ENCODE data around the gene SGK1. TPM values are rescaled to one million over a fixed set of nuclear protein-coding genes. Genes with fewer than 3 reads are reported as not detected.

SGK1 gene
- total RNA-seq, 1 experiment from 2014 or later = 47.5 TPM

GRCh38 chr6:134171517-134171916 lies 146.4 kb downstream of the SGK1 start:
- DNase-seq (ENCODE audit: low spot score) = no peak

- DNase-seq (ENCODE audit: low spot score) = no peak
Measured at GRCh38 chr6:134170844-134171243, 147.1 kb downstream of the SGK1 start.

DNA sequence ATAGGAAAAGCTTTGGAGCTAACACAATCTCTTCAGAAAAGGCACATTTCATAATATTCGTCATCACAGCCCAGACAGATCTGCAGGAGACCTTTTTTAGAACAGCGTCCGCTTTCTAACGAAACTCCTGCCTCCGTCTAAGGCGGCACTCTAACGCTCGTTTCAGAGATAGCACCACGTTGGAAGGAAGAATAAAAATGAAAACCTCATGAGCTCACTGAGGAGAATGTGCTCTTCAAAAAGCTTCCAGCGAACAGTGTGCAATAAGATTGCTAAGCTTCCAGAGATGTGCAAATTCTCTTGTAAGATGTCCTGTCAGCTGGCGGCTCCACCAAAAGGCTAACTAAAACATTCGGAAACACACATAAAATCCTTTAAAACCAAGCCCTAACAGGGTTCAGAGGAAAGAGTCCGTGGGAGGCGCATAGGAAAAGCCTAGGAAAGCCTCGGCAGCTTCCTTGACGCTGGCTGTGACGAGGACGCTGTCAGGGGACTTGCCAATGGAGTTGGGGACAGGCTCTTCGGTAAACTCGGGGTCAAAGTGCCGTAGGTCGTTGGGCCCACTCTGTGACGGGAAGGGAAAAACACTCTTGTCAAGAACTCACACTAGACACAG lies 147.9 kb downstream of the SGK1 start:
- DNase-seq (ENCODE audit: low spot score) = no peak

GRCh38 chr6:134168590-134169208 lies 149.2 kb downstream of the SGK1 start:
- no peak for DNase-seq (ENCODE audit: low spot score)

DNA sequence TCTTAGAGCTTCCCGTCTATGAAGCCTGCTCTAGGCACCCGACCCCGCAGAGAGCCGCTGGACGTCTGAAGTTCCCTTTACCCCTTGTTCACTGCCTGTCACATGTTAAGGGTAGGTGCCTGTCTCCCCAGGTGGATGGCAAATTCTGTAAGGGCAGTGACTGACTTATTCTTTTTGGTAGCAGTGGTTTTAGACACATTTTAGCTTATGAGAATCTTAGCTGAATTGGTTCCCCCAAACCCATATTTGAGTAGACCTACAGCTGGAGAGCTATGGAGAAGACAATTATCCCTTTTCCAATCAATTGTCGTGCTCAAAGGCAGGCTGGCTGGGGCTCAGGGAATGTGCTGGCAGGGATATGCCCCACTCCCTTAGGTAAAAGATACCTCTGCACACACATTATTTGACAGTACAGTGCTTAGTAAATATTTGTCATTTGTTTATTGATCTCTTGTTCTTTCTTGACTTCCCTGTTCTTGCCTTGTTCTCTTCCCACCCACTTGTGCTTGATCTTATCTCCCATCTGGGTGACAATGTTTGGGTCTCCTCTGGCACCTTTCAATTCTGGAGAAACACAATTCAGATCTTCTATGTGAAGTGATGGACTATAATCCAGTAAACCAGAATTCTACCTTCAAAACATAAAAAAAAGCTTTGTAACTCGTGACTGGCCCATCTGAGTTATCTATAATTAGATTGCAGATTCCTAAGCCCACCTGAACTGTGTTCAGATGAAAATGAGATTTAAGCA lies 151.2 kb downstream of the SGK1 start:
- DNase-seq (ENCODE audit: low spot score) = no peak

- no peak for DNase-seq (ENCODE audit: low spot score)
Measured at GRCh38 chr6:134165561-134166201, 152.2 kb downstream of the SGK1 start.

- no peak for DNase-seq (ENCODE audit: low spot score)
Measured at GRCh38 chr6:134164300-134164699, 153.6 kb downstream of the SGK1 start.

DNA sequence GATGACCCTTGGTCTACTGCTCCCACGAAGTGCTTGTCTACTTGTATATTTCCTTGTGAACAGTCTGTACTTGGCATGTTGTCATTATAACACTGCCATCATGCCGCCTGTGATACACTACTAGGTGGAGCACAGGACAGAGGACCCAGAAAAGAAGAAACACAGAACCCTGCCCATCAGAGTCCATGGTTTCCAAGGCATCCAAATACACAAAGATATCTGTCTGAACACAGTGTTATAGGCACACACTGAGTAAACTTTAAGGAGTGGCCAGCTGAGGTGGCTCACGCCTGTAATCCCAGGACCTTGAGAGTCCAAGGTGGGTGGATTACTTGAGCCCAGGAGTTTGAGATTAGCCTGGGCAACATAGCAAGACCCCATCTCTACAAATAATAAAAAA lies 155.0 kb downstream of the SGK1 start:
- DNase-seq (ENCODE audit: low spot score) = no peak

DNA sequence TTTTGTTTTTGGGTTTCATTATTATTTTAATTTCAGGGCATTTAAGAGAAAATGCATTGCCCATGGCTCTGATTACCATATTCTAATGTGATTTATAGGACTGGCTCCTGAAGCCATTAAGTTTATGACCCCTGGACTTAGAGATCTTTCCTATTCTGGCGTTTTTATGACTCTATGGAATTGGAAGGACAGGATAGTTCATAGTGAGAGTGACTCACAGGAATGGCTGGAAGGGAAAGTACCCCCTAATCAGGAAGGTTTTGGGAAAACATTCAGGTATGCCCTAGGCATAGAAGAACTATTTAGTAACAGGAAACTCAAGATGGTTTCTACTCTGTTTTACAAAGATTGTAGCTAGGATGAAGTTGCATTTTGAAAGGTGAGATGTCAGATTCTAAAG lies 156.9 kb downstream of the SGK1 start:
- DNase-seq (ENCODE audit: low spot score) = no peak

DNA sequence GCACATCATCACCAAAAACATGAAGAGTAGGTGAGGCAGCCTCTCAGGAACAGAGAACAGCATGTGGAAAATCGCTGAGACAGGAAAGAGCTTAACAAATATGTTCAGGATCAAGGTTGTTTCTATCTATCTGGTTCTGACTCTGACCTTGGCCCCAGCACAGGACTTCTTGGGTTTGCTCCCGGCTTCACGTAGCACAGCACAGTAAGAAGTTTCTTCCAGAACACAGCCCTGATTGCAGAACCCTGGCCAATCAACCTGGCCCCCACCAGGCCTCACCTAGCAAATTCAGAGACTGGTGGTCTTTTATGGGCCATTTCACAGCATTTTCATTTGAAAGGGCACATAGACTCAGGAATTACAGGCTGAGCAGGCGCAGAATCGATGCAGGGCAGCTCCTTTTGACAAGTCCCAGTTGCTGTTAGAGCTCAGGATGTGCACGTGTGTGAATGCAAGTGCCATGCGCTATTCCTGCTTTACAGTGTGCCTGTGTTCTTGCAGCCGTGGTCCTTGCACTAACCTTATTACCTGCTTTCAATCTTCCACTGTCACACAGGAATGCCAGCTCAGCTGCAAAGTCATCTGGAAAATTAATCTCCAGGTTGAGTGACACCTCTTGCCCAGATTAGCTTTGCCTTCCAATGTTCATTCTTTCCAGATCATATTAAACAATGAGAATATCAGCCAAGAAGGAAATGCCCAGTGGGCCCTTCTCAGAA lies 165.0 kb downstream of the SGK1 start:
- DNase-seq (ENCODE audit: low spot score) = no peak

DNA sequence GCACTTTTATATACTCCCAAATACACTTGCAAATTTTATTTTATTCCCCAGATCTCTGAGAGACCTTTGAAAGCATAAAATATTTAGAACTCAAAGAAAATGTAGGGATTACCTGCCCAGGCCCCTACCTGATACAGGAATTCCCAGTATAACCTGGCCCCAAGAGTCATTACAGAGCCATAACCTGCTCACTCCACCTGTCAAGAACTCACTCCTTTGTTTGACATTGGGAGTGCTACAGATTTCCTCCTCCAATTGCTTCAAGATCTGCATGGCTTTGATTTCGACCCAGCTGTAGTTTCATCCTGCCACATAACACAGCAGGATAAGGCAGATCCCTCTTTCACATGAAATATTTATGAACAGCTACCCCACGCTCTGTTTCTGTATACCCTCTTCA lies 169.3 kb downstream of the SGK1 start:
- no peak for DNase-seq (ENCODE audit: low spot score)

- DNase-seq (ENCODE audit: low spot score) = no peak
Measured at GRCh38 chr6:134147034-134147533, 170.8 kb downstream of the SGK1 start.

DNA sequence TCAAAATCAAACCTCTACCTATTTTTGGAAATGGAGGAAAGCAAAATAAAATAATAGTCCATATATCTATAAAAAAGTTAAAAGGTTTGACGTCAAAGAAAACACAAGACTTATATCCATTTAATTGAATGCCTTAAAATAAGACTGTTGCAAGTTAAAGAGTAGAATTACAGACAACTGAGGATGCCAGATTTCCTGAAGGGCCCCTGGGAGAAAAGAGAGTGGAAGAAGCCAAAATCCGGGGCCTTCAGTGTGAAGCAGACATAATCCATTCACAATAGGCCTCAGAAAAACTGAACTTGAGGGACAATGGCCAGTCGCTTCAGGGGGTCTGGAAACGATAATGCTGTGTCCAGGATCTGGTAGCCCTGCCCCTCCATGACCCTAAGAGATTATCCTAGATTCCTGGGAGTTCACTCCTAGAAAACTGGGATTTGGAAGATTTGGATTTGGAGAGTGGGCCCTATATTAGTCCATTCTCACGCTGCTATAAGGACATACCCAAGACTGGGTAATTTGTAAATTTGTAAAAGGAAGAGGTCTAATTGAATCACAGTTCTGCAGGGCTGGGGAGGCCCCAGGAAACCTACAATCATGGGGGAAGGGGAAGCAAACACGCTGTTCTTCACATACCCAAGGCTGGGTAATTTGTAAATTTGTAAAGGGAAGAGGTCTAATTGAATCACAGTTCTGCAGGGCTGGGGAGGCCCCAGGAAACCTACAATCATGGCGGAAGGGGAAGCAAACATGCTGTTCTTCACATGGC lies 171.5 kb downstream of the SGK1 start:
- no peak for DNase-seq (ENCODE audit: low spot score)

- DNase-seq (ENCODE audit: low spot score) = peak; percentile 31
Measured at GRCh38 chr6:134145786-134146185, 172.1 kb downstream of the SGK1 start.

GRCh38 chr6:134138226-134138975 lies 179.5 kb downstream of the SGK1 start:
- no peak for DNase-seq (ENCODE audit: low spot score)

DNA sequence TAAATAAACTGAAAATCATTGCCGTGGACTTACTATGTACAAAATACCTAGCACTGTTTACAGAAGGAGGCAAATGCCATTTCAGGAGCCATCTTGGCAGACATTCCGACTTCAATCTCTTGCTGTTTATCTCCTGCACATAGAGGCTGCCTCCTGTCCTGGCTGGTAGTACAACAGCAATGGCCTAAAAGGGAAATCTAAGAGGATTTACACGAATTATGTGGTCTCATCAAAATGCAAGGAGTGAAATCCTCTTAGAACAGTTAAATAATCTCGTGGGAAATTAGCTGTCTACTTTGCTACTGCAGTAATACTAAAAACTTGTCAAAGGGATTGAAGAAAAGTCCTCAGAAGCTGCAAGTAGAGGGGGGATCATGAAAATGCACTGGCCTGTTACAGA lies 183.3 kb downstream of the SGK1 start:
- DNase-seq (ENCODE audit: low spot score) = no peak

GRCh38 chr6:134132494-134133141 lies 185.3 kb downstream of the SGK1 start:
- no peak for DNase-seq (ENCODE audit: low spot score)

- DNase-seq (ENCODE audit: low spot score) = no peak
Measured at GRCh38 chr6:134131530-134132139, 186.3 kb downstream of the SGK1 start.

- no peak for DNase-seq (ENCODE audit: low spot score)
Measured at GRCh38 chr6:134128146-134128545, 189.8 kb downstream of the SGK1 start.

Data from H4 (cell line).